SH-SY5Y (cell line): ENCODE results near the gene BAK1.

Experiments used
- GATA2 ChIP-seq: IDR thresholded peaks from 2 replicates; pipeline ENCODE4 v1.6.1; 2011; ENCODE audit warnings: mild to moderate bottlenecking, low read depth, low read length
- GATA3 ChIP-seq: IDR thresholded peaks from 2 replicates; pipeline ENCODE4 v1.6.1; 2011; ENCODE audit warnings: low read depth, mild to moderate bottlenecking, low read length, moderate library complexity

- TF ChIP-seq GATA2, result no peak
- TF ChIP-seq GATA3, result no peak
Measured at GRCh38 chr6:33579828-33580714, at the start of gene BAK1.
